ENCODE results near the gene WASF3.

Gene WASF3

GRCh38 chr13:26646603-26647002, 89.1 kb downstream of the WASF3 start:
- DNase-seq: no peak

DNA sequence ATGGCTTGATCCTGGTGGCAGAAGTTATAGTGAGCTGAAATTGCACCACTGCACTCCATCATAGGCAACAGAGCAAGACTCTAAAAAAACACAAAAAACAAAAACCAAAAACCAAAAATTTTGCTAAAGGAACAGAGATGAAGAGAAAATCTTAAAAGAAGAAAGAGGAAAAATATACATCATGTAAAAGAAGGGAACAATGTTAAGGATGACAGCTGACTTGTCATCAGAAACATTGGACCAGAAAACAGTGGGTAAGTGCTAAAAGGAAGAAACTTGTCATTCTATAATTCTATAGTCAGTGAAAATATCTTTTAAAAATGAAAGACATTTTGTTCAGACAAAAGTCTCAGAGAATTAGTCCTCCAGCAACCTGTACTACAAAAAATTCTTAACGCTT, 93.8 kb downstream of the WASF3 start:
- DNase-seq: no peak

DNA sequence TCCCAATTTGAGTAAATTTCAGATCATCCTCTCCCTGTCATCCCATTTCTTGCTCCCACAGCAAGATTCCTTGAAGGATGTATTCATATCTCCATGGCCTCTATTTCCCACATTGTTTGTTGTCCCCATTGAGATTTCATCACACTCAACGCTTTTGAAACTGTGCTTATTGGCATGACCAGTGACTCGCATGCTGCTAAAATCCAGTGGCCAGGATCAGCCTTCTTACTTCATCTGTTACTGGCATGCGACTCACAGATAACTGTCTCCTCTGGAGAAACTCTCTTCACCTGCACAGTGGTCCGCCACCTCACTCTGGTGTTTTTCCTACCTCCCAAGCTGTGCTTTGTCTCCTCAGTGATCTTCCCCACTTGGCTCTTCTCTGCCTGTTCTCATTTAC, 95.8 kb downstream of the WASF3 start:
- DNase-seq: peak; percentile 51

DNA sequence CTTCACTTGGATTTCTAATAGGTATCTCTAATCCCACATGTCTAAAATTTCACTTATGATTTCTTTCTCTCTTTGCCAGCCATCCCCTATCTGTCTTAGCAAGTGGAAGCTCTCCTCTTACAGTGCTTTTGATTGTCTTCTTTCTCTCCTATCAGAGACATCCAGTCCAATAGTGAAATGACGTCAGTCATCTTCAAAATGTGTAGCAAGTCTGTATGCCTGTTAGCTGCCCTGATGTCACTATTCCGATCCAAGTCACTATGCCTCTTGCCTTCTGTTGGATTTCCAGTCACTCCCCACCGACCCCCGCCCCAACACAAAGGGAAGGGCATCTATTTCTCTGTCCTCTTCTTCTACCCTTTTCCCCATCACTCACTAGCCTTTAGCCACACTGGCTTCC, 96.4 kb downstream of the WASF3 start:
- DNase-seq: no peak

GRCh38 chr13:26656919-26657318, 99.4 kb downstream of the WASF3 start:
- peak; percentile 45 for DNase-seq

DNA sequence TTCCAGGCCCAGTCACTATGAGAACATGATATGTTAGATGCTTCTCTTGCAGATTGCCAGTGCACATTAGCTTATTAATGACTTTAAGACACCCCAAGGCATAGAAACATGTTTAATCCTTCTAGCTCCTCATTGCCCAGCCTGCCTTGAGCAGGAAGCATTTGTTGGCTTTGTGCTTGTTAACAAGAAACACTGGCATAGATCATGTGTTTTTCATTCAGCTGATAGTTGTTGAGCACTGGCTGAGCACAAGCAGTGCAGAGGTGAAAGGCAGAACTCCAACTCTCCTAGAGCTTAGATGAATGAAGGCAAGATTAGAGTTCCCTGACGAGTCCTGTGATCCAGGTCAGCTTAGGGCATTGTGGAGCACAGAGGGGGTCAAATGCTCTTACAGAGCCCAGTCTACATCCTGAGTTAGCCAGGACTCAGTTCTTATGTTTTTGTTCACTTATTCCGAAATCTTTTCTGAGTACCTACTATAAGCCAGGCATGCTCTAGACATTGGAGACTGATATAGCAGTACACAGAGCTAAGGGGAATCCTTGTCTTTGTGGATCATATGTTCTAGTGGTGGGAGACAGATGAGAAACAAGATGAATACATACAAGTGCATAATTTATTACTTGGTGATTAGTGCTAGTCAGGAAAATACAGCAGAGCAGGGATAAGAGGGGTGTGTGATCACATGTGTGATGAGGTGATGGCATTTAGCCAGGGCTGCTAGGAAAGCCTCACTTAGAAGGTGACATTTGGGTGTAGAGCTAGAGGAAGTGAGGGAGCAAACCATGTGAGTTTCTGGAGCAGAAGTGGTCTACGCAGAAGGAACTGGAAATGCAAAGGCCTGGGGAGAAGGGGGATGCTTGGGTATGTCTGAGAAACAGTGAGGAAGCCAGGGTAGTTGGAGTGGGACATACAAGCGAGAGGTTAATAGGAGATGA, 101.2 kb downstream of the WASF3 start:
- DNase-seq: no peak

- no peak for DNase-seq
Measured at GRCh38 chr13:26660185-26660584, 102.7 kb downstream of the WASF3 start.

DNA sequence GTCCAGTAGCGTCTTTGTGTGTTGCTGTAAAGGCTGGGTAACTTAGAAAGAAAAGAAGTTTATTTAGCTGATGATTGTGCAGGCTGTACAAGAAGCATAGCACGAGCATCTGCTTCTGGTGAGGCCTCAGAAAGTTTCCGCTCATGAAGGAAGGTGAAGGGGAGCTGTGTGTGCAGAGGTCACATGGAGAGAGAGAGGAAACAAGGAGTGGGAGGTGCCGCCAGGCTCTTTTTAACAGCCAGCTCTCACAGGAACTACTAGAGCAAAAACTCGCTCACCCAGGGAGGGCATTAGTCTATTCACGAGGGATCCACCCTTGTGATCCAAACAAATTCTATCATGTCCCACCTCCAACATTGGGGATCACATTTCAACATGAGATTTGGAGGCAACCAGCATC, 103.3 kb downstream of the WASF3 start:
- no peak for DNase-seq

DNA sequence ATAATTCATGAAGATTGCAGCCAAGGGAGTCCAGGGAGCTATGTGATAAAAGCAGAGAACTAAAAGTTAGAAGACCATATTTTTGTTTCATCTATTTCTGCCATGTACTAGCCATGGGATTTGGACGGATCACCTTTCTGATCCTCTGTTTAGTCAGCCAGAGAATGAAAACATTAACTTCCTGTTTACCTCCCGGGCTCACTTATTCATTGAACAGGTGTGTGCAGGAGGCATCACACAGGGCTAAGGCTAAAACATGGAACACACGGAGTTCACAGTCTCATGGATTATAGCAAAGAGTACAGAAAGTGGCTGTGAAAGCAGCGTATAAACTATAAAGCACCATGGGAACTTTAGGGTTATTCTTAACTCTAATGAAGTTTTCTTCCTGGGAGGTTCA, 106.3 kb downstream of the WASF3 start:
- peak; percentile 11 for DNase-seq

DNA sequence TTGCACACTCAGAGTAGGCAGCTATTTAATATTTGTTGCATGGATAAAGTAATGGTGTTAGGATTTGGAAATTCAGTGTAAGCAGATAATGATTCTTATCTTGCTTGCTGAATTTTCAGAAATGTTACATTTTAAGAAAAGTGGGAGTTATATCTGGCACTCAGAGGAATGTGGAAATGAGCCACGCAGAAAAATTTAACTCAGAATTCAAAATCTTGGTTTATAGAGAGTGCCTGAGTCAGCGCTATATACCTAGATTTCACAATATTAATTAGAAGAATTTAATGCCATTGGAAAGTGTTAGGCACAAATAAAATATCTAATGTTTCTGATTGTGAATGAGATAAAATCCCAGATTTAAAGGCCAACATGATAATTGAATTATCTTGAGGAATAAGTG, 106.8 kb downstream of the WASF3 start:
- no peak for DNase-seq

DNA sequence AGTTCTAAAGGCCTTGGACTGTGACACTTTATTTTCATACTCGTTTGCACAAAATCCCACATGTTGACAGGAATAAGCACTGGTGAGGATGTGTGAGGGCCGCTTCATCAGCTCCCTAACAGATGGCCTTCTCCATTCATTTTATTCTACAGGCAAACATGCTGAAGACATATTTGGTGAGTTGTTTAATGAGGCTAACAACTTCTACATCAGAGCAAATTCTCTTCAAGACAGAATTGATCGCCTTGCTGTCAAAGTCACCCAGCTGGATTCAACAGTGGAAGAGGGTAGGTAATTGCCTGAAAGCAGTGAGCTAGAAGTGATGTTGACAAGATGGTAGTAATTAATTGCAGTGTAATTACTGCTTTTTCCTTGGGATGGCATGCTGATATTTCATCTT, 107.4 kb downstream of the WASF3 start:
- no peak for DNase-seq

- DNase-seq: no peak
Measured at GRCh38 chr13:26668357-26669146, 111.1 kb downstream of the WASF3 start.

DNA sequence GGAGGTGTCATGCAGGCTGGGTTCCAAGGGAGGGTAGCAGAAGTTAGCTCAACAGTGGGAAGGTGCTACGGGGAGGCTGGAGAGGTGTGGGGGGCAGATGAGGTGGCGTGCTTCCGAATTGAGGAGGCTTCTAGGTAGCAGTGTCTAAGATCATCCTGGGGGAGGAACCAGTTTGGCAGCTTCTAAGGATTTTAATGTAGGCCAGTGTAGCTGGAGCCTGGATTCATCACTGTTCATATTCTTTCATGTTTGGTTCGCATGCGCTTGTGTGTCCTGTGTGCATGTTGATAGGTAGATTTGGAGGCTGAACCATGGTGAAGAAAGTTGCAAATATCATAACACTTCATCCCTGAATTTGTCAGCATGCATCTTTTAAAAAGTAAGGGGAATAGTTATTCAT, 116.4 kb downstream of the WASF3 start:
- no peak for DNase-seq

DNA sequence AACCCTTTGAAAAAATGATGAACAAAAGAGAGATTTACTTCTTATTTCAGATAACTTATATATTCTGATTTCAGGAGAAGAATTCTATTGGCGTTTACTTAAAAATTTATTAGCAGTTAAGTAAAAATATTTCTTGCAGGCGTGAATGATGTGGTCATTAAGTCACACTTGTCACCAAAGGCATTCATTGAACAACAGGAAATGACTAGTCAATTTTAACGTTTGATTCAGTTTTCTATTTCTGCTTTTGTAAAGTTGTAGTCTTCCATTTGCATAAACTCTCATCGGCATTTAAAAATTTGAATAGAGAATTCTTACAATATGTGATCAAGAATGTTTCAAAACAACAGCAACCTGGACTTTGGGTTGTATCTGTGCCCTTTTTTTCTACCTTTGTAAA, 119.7 kb downstream of the WASF3 start:
- DNase-seq: no peak

DNA sequence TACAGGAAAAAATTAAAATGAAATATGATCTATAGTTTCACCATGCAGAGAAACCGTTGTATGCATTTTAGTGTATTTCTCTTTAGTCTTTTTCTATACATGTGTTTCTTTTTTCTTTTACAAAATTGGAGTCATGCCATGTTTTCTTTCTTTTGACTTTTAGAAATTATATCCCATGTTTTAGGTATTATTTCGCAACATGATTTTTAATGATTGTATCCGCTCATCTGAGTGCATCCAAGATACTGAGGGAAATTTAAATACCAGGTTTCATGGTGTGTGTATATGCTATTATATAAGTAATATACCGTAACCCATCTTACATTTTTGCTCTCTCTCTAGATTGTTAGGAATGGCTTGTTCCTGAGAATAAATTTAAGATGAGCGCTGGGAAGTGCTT, 120.8 kb downstream of the WASF3 start:
- no peak for DNase-seq

DNA sequence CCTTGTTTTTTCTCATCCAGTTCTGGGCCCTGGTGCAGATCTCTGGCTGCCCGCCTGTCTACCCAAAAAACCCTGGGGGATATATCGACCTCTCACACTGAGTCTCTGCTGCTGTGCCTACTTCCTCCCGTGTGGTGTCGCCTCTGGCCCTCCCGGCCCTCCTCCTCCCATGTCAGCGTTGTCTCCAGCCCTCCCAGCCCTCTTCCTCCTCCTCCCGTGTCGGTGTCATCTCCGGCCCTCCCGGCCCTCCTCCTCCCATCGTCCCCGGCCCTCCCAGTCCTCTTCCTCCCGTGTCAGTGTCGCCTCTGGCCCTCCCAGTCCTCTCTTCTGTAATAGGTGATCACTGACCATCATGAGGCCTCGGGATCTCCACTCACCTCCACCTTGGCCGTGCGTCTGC, 121.3 kb downstream of the WASF3 start:
- no peak for DNase-seq

GRCh38 chr13:26679411-26680122, 122.1 kb downstream of the WASF3 start:
- DNase-seq: peak; percentile 23

- DNase-seq: peak; percentile 27
Measured at GRCh38 chr13:26680123-26680450, 122.6 kb downstream of the WASF3 start.

- no peak for DNase-seq
Measured at GRCh38 chr13:26680572-26680971, 123.1 kb downstream of the WASF3 start.

DNA sequence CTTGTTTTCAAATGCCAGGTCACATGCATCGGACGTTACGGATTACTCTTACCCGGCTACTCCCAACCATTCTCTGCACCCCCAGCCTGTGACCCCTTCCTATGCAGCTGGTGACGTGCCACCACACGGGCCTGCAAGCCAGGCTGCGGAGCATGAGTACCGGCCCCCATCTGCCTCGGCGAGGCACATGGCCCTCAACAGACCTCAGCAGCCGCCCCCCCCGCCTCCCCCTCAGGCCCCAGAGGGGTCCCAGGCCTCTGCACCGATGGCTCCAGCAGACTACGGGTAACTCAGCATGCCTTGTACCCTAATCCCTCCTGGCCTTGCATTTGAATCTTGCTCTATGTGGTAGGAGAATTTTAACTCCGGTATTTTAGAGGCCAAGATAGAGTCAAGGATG, 123.6 kb downstream of the WASF3 start:
- DNase-seq: no peak

- no peak for DNase-seq
Measured at GRCh38 chr13:26682606-26683005, 125.1 kb downstream of the WASF3 start.

GRCh38 chr13:26685606-26686005, 128.1 kb downstream of the WASF3 start:
- no peak for DNase-seq

DNA sequence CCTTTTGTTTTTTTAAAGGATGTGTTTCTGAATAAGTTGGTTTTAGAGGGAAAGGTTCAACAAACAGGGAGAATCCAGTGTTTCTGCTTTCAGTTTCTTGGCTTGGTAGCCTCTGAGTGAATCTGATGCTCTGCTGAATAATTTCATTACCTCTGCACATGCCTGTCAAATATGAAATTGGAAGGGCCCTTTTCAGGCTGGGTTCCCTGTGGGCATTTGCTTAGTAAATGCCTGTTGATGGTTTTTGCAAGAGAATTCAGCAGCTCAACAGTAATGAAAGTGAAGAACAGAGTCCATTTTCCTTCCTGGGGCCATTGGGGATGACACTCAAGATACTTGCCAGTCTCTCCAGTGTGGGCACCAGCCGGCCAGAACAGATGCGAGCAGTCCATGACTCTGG, 128.8 kb downstream of the WASF3 start:
- DNase-seq: no peak

GRCh38 chr13:26688286-26688685, 130.8 kb downstream of the WASF3 start:
- no peak for DNase-seq
